Measurements from ENCODE around the gene PSMA6. TPM values are rescaled to one million over a fixed set of nuclear protein-coding genes. Genes with fewer than 3 reads are reported as not detected.

Gene PSMA6
- total and polyA plus RNA-seq, 2 of the 13 experiments (the other 11 are each of a cell fraction or from before 2014, with no cell fraction given): 525 to 1,109 TPM

DNA sequence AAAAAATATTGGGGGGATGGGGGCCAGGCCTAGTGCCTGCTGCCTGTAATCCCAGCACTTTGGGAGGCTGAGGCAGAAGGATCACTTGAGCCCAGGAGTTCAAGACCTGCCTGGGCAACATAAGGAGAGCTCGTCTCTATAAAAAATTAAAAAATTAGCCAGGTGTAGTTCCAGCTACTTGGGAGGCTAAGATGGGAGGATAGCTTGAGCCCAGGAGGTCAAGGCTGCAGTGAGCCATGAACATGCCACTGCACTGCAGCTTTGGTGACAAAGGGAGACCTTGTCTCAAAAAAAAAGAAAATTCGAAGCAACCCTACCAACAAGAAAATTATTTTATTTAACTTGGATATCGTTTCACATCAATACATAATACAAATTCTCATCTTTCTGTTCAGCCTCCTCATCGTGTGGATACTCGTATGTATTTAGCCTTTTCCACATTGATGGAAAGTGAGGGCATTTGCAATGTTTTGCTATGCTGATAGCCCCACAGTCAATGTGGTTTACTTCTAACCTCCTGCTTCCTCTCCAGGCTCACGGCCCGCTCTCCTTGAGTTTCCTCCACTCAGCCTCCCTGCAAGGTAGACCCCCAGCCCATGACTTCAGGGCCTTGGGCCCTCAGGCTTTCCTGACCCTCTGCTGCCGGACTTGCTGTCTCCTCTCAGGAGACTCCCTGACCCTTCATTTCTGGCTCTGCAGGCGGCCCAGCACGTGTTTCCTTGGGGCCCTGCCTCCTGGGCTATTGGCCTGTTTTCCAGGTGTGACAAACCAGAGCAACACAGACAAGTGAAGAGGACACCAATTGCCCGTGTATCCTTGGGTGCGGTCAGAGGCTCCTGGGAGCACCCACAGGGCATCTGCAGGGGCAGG, 57.5 kb downstream of the PSMA6 start (continued):
- TF ChIP-seq, protein P1, sequence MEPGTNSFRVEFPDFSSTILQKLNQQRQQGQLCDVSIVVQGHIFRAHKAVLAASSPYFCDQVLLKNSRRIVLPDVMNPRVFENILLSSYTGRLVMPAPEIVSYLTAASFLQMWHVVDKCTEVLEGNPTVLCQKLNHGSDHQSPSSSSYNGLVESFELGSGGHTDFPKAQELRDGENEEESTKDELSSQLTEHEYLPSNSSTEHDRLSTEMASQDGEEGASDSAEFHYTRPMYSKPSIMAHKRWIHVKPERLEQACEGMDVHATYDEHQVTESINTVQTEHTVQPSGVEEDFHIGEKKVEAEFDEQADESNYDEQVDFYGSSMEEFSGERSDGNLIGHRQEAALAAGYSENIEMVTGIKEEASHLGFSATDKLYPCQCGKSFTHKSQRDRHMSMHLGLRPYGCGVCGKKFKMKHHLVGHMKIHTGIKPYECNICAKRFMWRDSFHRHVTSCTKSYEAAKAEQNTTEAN (CRISPR knock-in tag; conservative IDR thresholded peaks at IDR 0.05): no peak
- TF ChIP-seq, protein P2, sequence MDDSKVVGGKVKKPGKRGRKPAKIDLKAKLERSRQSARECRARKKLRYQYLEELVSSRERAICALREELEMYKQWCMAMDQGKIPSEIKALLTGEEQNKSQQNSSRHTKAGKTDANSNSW (CRISPR knock-in tag; IDR thresholded peaks at IDR 0.05; ENCODE audit: borderline replicate concordance): no peak
- TF ChIP-seq, protein P3, sequence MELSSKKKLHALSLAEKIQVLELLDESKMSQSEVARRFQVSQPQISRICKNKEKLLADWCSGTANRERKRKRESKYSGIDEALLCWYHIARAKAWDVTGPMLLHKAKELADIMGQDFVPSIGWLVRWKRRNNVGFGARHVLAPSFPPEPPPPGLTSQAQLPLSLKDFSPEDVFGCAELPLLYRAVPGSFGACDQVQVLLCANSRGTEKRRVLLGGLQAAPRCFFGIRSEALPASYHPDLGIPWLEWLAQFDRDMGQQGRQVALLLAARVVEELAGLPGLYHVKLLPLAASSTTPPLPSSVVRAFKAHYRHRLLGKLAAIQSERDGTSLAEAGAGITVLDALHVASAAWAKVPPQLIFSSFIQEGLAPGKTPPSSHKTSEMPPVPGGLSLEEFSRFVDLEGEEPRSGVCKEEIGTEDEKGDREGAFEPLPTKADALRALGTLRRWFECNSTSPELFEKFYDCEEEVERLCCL (CRISPR knock-in tag; IDR thresholded peaks at IDR 0.05; ENCODE audit: borderline replicate concordance): no peak
- TF ChIP-seq, protein P4, sequence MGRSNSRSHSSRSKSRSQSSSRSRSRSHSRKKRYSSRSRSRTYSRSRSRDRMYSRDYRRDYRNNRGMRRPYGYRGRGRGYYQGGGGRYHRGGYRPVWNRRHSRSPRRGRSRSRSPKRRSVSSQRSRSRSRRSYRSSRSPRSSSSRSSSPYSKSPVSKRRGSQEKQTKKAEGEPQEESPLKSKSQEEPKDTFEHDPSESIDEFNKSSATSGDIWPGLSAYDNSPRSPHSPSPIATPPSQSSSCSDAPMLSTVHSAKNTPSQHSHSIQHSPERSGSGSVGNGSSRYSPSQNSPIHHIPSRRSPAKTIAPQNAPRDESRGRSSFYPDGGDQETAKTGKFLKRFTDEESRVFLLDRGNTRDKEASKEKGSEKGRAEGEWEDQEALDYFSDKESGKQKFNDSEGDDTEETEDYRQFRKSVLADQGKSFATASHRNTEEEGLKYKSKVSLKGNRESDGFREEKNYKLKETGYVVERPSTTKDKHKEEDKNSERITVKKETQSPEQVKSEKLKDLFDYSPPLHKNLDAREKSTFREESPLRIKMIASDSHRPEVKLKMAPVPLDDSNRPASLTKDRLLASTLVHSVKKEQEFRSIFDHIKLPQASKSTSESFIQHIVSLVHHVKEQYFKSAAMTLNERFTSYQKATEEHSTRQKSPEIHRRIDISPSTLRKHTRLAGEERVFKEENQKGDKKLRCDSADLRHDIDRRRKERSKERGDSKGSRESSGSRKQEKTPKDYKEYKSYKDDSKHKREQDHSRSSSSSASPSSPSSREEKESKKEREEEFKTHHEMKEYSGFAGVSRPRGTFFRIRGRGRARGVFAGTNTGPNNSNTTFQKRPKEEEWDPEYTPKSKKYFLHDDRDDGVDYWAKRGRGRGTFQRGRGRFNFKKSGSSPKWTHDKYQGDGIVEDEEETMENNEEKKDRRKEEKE (IDR thresholded peaks at IDR 0.05): no peak
- TF ChIP-seq, protein P5, sequence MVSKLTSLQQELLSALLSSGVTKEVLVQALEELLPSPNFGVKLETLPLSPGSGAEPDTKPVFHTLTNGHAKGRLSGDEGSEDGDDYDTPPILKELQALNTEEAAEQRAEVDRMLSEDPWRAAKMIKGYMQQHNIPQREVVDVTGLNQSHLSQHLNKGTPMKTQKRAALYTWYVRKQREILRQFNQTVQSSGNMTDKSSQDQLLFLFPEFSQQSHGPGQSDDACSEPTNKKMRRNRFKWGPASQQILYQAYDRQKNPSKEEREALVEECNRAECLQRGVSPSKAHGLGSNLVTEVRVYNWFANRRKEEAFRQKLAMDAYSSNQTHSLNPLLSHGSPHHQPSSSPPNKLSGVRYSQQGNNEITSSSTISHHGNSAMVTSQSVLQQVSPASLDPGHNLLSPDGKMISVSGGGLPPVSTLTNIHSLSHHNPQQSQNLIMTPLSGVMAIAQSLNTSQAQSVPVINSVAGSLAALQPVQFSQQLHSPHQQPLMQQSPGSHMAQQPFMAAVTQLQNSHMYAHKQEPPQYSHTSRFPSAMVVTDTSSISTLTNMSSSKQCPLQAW (CRISPR knock-in tag; IDR thresholded peaks at IDR 0.05): no peak
- TF ChIP-seq KAT7 (CRISPR knock-in tag; IDR thresholded peaks at IDR 0.05; ENCODE audit: borderline replicate concordance) (no peak; the same call in 1 of the 2 replicates), KAT8 (CRISPR knock-in tag; IDR thresholded peaks at IDR 0.05) (no peak), ZZZ3 (CRISPR knock-in tag; IDR thresholded peaks at IDR 0.05; ENCODE audit: borderline replicate concordance) (no peak), TSC22D2 (CRISPR knock-in tag; IDR thresholded peaks at IDR 0.05; ENCODE audit: borderline replicate concordance) (no peak), CENPX (CRISPR knock-in tag; IDR thresholded peaks at IDR 0.05) (no peak), PCBP1 (IDR thresholded peaks at IDR 0.05; ENCODE audit: borderline replicate concordance, low read depth, low read length) (no peak), ZBTB1 (CRISPR knock-in tag; IDR thresholded peaks at IDR 0.05; ENCODE audit: borderline replicate concordance) (no peak), ZNF891 (CRISPR knock-in tag; IDR thresholded peaks at IDR 0.05) (peak; percentile 72; the same call in 1 of the 2 replicates)
- TF ChIP-seq, protein P6, sequence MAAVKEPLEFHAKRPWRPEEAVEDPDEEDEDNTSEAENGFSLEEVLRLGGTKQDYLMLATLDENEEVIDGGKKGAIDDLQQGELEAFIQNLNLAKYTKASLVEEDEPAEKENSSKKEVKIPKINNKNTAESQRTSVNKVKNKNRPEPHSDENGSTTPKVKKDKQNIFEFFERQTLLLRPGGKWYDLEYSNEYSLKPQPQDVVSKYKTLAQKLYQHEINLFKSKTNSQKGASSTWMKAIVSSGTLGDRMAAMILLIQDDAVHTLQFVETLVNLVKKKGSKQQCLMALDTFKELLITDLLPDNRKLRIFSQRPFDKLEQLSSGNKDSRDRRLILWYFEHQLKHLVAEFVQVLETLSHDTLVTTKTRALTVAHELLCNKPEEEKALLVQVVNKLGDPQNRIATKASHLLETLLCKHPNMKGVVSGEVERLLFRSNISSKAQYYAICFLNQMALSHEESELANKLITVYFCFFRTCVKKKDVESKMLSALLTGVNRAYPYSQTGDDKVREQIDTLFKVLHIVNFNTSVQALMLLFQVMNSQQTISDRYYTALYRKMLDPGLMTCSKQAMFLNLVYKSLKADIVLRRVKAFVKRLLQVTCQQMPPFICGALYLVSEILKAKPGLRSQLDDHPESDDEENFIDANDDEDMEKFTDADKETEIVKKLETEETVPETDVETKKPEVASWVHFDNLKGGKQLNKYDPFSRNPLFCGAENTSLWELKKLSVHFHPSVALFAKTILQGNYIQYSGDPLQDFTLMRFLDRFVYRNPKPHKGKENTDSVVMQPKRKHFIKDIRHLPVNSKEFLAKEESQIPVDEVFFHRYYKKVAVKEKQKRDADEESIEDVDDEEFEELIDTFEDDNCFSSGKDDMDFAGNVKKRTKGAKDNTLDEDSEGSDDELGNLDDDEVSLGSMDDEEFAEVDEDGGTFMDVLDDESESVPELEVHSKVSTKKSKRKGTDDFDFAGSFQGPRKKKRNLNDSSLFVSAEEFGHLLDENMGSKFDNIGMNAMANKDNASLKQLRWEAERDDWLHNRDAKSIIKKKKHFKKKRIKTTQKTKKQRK (IDR thresholded peaks at IDR 0.05; ENCODE audit: low read length): no peak
- TF ChIP-seq, protein P7, sequence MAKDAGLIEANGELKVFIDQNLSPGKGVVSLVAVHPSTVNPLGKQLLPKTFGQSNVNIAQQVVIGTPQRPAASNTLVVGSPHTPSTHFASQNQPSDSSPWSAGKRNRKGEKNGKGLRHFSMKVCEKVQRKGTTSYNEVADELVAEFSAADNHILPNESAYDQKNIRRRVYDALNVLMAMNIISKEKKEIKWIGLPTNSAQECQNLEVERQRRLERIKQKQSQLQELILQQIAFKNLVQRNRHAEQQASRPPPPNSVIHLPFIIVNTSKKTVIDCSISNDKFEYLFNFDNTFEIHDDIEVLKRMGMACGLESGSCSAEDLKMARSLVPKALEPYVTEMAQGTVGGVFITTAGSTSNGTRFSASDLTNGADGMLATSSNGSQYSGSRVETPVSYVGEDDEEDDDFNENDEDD (CRISPR knock-in tag; IDR thresholded peaks at IDR 0.05; ENCODE audit: borderline replicate concordance): no peak
